Left renal cortex interstitium (tissue), 4 donors: ENCODE data around the gene OTUD5. TPM values are rescaled to one million over a fixed set of nuclear protein-coding genes. Genes with fewer than 3 reads are reported as not detected.

Experiments
- DNase-seq, 4 donors: peaks; one replicate each; pipeline ENCODE4 v3.0.0-alpha.2; 2013; ENCODE audit warnings: low read depth in 4 of 4, low spot score in 2 of 4, missing footprints in 1 of 4
- polyA plus RNA-seq, 4 donors: library from polyadenylated mRNA; unstranded; fragments of 120-200 nt; gene quantifications; one replicate each; pipeline ENCODE4 v1.2.1, GENCODE V29; 2013; ENCODE audit not compliant: insufficient read length in 4 of 4

Gene OTUD5
- polyA plus RNA-seq, 4 donors = 62.5 to 72.7 (median 67.7) TPM

DNA sequence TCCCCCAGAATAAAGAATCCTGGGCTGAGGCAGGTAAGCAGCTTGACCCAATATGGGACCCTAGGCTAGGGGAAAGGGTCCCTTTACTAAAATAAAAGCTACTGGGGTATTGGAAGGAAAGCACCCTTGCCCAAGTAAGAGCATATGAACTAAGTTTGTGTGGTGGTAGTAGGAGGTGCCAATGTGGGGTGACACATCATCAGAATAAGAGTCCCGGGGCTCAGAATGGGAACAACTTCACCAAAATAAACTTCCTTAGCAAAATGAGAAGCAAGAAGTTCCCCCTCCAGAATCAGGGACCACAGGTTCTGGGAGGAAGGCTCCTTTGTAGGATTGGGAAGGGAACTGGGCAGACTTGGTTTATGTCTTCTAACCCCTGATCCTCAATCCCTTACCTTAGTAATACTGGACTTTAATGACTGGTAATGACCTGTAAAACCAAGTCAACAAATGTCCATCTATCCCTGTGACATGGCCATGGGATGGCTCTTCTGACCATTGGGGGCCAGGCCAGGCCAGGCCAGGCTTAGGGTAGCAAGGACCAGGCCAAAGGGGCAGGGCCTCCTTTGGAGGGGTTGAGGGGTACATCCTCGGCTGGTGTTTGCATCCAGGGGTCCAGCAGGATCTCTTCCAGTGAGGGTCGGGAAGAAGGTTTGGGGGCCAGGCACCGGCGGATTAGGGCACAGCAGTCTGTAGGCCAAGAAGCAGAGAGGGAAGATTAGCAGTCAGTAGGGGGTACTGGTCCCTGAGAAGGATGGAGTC is 43.6 kb downstream of the OTUD5 start:
- no peak for DNase-seq

GRCh38 chrX:48911412-48912182 is 45.8 kb downstream of the OTUD5 start, which contains the start of gene SLC35A2:
Gene SLC35A2, minus strand, starts transcription at chrX:48911646. Its CDS starts 10 bp downstream, at chrX:48911636.
- DNase-seq = peak in 2 of 4 donors; percentile 63 to 70

DNA sequence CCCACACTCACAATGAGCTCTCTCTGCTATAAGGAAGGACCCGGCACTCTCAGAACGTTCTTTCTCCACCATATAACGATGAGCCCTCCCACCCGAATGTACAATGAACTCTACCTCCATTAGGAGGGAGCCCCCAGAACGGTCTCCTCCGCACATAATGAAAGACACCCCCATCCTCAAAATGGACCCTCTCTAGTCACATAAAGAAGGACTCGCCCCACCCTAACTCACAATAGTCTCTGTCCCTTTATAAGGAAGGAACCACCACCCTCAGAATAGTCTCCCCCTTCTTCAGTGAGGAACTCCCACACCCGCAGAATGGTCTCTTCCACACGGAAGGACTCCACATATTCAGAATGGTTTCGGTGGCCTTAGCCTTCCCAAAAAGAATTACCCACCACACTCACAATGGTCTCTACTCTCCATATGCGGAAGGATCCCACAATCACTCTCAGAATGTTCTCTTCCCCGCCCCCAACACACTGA is 46.4 kb downstream of the OTUD5 start:
- DNase-seq = no peak

GRCh38 chrX:48909703-48910294 is 47.6 kb downstream of the OTUD5 start:
- no peak for DNase-seq

GRCh38 chrX:48908600-48908999 is 48.8 kb downstream of the OTUD5 start:
- DNase-seq = no peak

DNA sequence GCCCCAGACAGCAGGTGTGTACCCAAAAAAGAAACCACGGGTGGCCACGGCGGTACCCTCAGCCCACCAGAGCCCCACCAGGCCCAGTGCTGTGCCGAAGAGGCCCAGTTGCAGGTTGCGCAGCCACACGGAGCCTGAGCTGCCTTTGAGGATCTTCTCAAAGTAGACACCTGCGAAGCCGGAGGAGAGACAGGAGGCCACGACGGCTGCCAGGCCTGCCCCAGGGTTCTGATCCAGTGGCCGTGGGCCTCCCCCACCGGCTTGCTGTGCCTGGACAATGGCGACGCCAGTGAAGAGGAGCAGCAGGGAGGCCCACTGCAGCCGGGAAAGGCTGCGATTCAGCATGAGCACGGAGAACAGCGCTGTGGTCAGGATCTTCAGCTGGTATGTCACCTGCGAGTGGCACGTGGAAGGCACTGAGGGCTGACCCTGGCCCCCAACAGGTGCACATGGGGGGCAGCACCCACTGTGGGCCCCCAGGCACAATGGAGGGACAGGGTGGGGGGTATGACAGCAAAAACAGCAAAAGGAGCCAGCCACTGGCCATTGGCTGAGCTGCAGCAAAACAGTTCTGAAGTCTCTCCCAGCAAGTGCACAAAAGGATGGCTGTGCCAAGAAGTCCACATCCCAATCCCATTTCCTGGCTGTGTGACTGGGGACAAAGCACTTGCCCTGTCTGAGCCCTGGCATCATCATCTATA is 52.2 kb downstream of the OTUD5 start:
- DNase-seq = no peak

GRCh38 chrX:48904626-48905025 is 52.8 kb downstream of the OTUD5 start:
- no peak for DNase-seq

- no peak for DNase-seq
Measured at GRCh38 chrX:48904180-48904579, 53.2 kb downstream of the OTUD5 start.

DNA sequence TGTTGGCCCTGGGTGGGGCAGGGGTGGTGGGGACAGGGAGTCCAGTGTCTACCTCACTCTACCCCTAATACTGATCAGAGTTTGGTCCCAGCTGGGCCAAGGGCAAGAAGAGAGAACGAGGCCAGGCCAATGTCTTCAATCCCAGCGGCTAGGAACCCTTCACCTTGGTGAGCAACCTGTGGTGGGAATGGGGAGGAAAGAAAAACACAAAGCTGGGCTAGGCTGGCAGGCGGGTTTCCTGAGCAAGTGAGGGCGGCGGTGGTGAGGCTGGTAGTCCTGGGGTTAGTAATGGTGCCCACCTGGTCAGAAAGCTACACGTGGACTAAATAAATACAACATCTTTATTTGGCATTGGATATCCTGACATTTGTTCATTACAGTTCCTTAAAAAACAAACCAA is 54.1 kb downstream of the OTUD5 start:
- DNase-seq = no peak

DNA sequence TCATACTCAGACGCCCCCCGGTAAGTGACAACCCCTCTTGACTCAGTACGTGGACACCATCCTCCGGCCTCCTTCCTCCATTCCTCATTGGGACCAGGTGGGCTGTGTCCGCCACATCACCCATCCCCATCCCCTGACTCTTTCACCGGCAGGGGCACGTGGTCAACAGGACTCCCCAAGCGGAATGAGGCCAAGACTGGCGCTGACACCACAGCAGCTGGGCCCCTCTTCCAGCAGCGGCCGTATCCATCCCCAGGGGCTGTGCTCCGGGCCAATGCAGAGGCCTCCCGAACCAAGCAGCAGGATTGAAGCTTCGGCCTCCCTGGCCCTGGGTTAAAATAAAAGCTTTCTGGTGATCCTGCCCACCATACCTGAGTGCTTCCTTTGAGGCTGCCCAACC is 54.6 kb downstream of the OTUD5 start:
- no peak for DNase-seq

DNA sequence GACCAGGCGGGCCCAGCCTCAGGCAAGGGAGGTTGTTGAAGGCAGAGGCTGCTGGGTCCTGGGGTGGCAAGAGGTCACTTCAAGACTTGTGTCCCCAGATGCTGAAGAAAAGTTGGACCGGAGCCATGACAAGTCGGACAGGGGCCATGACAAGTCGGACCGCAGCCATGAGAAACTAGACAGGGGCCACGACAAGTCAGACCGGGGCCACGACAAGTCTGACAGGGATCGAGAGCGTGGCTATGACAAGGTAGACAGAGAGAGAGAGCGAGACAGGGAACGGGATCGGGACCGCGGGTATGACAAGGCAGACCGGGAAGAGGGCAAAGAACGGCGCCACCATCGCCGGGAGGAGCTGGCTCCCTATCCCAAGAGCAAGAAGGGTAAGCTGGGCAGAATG is 55.3 kb downstream of the OTUD5 start:
- no peak for DNase-seq

GRCh38 chrX:48901069-48901468 is 56.3 kb downstream of the OTUD5 start:
- no peak for DNase-seq

DNA sequence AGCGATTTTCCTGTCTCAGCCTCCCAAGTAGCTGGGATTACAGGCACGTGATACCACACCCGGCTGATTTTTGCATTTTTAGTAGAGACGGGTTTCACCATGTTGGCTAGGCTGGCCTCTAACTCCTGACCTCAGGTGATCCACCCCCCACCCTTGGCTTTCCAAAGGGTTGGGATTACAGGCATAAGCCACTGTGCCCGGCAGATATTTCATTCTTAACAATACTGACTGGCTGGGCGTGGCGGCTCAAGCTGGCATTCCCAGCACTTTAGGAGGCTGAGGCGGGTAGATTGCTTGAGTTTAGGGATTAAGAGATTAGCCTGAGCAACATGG is 58.4 kb downstream of the OTUD5 start:
- no peak for DNase-seq

DNA sequence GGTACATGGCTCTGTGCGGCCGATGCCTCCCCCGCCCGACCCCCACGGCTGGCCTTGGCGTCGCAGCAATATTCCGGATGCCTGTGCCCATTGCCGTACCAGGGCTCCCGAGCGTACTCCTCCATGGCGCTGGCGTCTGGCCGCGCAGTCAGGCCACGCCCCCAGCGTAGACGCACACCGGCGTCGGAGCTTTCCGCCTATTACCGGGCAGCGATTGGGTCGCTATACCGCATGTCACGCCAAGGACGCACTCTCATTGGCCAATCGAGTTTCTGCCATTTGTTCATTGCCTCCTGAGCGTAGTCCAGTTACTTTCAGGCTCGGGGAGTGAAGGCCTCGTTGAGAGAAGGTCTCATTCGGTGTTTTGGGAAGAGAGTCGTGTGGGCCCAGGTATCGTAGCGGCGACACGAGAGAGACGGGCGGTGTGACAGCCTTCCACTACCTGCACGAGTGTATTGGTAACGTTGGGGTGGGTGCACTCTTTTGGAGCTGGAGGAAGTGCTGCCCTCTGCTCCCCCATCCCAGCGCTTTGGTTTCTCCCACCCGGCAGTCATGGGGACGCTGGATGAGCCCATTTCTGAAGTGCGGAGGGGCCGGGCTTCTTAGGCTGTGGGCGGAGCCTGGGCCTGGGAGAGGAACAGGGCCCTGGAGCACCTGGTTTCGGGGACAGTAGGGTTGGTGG is 59.6 kb downstream of the OTUD5 start, which contains the start of the genes PQBP1 and TIMM17B:
TSS of gene PQBP1 (plus strand) at position 306 of the 682 bp plus-strand sequence. CDS start 580 bp downstream, outside the sequence.
TSS of gene TIMM17B (minus strand) at position 144 of the 682 bp plus-strand sequence. CDS start at position 125, 19 bp downstream.
- peak; percentile 76 to 90 (median 88) for DNase-seq

DNA sequence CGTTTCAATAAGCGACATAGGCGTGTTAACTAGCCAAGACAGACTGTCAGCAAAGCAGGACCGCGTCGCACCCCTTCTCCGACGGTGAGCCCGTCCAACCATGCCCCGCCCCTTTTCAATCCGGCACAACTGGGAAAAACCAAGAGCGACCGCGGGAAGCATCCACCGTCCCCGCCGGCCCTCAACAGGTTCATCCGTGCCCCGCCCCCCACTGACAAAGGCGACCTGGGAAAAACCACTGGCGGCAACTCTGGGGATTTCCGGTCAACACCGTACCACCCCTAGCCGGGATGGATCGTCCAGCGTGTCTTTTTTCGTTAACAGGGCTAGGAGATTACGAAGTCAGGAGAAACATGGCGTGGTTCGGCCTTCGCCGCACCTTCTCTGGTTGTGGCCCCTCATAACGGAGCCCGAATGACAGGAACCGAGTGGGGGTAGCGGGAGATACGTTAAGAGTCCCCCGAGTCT is 60.2 kb downstream of the OTUD5 start:
- peak in 1 of 4 donors; percentile 46 for DNase-seq

DNA sequence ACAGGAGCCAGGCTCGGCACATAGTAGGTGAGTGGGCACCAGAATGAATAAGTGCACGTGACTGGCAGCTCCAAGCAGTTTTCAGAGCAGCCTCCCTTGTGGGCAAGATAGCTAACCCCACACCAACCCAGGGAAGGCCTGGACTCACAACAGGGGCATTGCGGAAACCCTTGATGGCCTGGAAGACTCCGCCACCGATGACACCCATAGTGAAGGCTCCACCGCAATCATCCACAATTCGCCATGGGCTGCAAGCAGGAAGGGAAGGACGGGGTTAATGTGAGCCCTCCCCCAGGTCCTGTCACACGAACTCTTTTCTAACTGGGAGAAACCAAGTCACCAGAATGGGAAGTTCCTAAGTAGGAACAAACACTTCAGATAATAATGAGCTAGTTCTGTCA is 60.8 kb downstream of the OTUD5 start:
- no peak for DNase-seq

DNA sequence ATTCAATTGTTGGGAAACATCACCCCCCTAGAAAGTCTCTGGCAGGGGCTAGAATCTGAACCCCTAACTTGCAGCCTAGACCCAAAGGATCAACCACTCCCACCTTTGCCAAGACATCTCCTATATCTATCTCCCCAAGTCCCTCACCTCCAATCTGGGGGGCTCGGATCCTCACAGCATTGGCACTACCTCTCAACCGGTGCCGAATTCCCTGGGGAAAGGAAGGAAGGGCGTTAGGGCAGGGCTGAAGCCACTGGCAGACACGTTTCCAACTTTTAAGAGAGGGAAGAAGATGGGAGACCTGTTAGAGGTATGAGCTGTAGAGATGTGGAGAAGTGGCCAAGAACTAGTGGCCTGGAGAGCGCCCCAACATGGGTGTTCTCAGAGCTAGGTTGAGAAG is 62.5 kb downstream of the OTUD5 start:
- DNase-seq = no peak

GRCh38 chrX:48893556-48894348 is 63.7 kb downstream of the OTUD5 start:
- no peak for DNase-seq

GRCh38 chrX:48892896-48893295 is 64.5 kb downstream of the OTUD5 start:
- DNase-seq = no peak
